RWPE2 (cell line): Measurements from ENCODE around the gene ENDOU.

Experiments
- ATAC-seq: fragments of 200-7000 bp; cut with Tn5 transposase; 3 replicates; pipeline ENCODE4 v1.9.1; 2021; ENCODE audit warnings: low read depth
- DNase-seq: peaks from one replicate; pipeline ENCODE4 v3.0.0-alpha.2; 2020; ENCODE audit warnings: low spot score
- H3K27ac ChIP-seq: fragments of 450-650 bp; 2 replicates; pipeline ENCODE4 v1.5.1; 2017; ENCODE audit warnings: mild to moderate bottlenecking; ENCODE audit not compliant: poor library complexity, severe bottlenecking
- H3K27me3 ChIP-seq: fragments of 250-450 bp; sonication (Bioruptor Pico); 2 replicates; pipeline ENCODE4 v1.5.1; 2021; ENCODE audit warnings: mild to moderate bottlenecking, moderate library complexity; ENCODE audit not compliant: insufficient read depth, poor library complexity, severe bottlenecking
- H3K36me3 ChIP-seq: fragments of 250-450 bp; sonication (Bioruptor Pico); 2 replicates; pipeline ENCODE4 v1.5.1; 2020; ENCODE audit warnings: low read depth, mild to moderate bottlenecking, moderate library complexity
- H3K4me1 ChIP-seq: fragments of 250-450 bp; sonication (Bioruptor Pico); 2 replicates; pipeline ENCODE4 v1.5.1; 2021; ENCODE audit warnings: mild to moderate bottlenecking, moderate library complexity; ENCODE audit not compliant: insufficient read depth, poor library complexity, severe bottlenecking
- H3K4me3 ChIP-seq: fragments of 250-450 bp; sonication (Bioruptor Pico); 2 replicates; pipeline ENCODE4 v1.5.1; 2021; ENCODE audit warnings: mild to moderate bottlenecking, moderate library complexity; ENCODE audit not compliant: severe bottlenecking
- H3K9me3 ChIP-seq: fragments of 250-450 bp; sonication (Bioruptor Pico); 2 replicates; pipeline ENCODE4 v1.5.1; 2021; ENCODE audit warnings: mild to moderate bottlenecking, moderate library complexity; ENCODE audit not compliant: severe bottlenecking
- TF ChIP-seq, protein P1 (sequence below): fragments of 450-650 bp; IDR thresholded peaks from one replicate; pipeline ENCODE4 v1.5.1; 2017; ENCODE audit warnings: mild to moderate bottlenecking, moderate library complexity; ENCODE audit not compliant: poor library complexity, severe bottlenecking

ENDOU gene

DNA sequence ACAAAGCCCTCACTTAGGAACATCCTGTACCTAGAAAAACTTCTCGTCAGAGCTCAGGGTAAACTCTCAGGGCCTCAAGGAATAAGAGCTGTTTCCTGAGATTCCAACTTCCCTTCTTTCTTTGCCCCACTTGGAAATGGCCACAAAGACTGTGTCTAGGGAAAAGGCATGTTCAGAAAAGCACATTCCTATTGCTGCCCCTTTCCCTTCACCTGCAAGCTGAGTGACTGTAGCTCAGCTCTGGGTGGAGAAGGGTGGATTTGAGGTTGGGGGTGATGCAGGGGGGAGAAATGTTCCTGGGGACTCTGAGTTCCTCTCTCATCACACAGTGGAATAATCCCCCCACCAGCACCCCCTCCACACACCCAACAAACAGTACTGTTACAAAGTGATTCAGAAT lies 6.8 kb downstream of the ENDOU start:
- H3K4me1 ChIP-seq, result peaks cover 5% of the 10 kb centered on the region
- ATAC-seq (no peak), DNase-seq (no peak)
- no peaks in the 10 kb centered on the region for H3K27me3 ChIP-seq
- H3K4me3 ChIP-seq, result no peak overlapping the region
- no peak overlapping the region for H3K27ac ChIP-seq
- no peaks in the 10 kb centered on the region for H3K36me3 ChIP-seq
- H3K9me3 ChIP-seq, result no peaks in the 10 kb centered on the region
- TF ChIP-seq, protein P1, sequence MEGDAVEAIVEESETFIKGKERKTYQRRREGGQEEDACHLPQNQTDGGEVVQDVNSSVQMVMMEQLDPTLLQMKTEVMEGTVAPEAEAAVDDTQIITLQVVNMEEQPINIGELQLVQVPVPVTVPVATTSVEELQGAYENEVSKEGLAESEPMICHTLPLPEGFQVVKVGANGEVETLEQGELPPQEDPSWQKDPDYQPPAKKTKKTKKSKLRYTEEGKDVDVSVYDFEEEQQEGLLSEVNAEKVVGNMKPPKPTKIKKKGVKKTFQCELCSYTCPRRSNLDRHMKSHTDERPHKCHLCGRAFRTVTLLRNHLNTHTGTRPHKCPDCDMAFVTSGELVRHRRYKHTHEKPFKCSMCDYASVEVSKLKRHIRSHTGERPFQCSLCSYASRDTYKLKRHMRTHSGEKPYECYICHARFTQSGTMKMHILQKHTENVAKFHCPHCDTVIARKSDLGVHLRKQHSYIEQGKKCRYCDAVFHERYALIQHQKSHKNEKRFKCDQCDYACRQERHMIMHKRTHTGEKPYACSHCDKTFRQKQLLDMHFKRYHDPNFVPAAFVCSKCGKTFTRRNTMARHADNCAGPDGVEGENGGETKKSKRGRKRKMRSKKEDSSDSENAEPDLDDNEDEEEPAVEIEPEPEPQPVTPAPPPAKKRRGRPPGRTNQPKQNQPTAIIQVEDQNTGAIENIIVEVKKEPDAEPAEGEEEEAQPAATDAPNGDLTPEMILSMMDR, result no peak

DNA sequence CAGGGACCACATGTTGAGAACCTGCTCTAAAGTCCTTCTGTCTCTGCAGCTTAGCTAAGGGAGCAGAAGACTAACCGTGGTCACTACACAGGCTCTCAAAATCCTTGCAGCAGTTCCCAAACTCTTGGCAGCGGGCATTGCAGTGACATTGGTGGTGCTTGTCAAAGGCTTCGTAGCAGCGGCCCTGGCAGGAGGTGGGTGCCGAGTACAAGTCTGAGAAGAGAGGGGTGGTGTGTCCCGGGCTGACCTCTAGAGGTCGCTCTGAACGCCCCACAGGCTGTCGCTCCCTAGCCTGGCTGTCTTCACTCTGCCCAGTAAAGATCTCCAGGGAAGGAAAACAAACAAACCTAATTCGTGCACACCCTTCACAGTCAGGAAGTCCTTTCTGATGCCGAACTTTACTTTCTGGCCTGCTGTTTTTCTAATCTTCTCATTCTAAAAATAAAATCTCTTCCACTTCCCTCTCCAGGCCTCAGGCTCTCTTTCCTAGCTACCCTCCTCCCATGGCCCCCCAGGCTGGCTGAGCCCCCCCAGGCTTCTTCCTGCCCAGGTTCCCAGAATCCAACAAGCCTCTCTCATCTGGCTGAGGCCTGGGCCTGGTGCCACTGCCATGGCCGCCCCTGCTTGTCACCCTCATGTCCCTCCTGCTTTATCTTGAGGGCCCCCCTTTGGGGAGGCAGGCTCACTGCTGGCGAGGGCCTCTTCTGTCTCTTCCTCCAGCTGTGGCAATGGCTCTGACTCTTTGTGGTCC lies 7.7 kb downstream of the ENDOU start:
- H3K27ac ChIP-seq, result no peak overlapping the region

DNA sequence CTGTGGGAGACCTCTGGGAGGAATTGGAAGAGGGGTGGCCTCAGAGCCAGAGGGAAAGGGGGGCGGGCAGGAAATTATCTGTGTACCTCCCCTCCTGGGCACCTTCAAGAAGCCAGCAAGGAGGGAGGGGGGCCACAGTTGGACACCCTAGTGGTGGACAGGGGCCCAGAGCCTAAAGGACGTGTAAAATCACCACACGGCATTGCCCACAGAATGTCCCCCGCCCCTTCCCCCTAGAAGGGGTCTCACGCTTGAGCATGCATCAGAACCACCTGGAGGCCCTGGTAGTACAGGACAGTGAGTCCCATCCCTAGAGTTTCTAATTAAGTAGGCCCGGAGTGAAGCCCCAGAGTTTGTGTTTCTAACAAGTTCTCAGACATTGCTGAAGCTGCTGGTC lies 8.2 kb downstream of the ENDOU start:
- Histone ChIP-seq H3K4me3 (no peak overlapping the region), H3K4me1 (peaks cover 5% of the 10 kb centered on the region), H3K27ac (no peak overlapping the region), H3K9me3 (no peaks in the 10 kb centered on the region), H3K27me3 (no peaks in the 10 kb centered on the region), H3K36me3 (no peaks in the 10 kb centered on the region)
- TF ChIP-seq, protein P1, result no peak
- DNase-seq, result no peak
- ATAC-seq, result no peak

More for the DNA sequence above, 7.7 kb downstream of the ENDOU start:
- H3K4me3 ChIP-seq, result no peak overlapping the region
- peaks cover 5% of the 10 kb centered on the region for H3K4me1 ChIP-seq
- H3K27me3 ChIP-seq, result no peaks in the 10 kb centered on the region
- ATAC-seq, result no peak
- TF ChIP-seq, protein P1, result peak; percentile 20
- DNase-seq, result no peak
- no peaks in the 10 kb centered on the region for H3K9me3 ChIP-seq
- no peaks in the 10 kb centered on the region for H3K36me3 ChIP-seq

DNA sequence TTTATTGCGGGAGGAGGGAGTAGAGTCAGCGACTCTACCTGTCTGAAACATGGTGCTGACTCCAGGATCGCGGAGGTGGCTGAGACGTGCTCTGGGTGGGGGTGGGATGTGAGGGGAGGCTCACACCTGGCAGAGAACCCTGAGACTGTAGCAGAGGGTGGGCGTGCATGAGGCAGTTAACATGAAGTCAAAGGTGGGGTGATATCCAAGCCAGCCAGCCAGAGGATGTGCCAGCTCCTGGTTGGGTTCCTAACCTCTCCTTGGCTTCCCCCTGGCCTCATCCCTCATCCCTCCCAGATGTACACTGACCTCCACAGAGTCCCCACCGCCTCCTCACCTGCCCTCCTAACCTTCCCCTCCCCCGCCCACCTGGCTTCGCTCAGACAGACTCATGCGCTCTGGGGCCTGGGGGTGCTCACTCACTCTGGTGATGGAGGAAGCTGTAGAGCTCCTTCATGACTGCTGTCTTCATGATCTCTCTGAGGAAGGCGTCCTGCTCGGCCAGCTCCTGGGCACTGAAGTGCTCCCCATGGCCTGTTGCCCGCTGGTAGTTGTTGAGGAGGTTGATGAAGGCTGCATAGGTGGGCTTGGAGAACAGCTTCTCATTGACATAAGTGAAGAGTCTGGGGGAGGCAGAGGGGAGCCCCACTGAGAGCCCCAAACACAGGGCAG lies 9.3 kb downstream of the ENDOU start:
- Histone ChIP-seq H3K4me1 (peaks cover 5% of the 10 kb centered on the region), H3K36me3 (no peaks in the 10 kb centered on the region), H3K4me3 (no peak overlapping the region), H3K27me3 (no peaks in the 10 kb centered on the region), H3K9me3 (no peaks in the 10 kb centered on the region), H3K27ac (no peak overlapping the region)
- ATAC-seq, result no peak; the same call in 2 of the 3 replicates
- TF ChIP-seq, protein P1, result no peak
- no peak for DNase-seq
